Neural cell (in vitro differentiated cells): Measurements from ENCODE around the gene OXT. TPM values are rescaled to one million over a fixed set of nuclear protein-coding genes. Genes with fewer than 3 reads are reported as not detected.
"Not testable (repeated sequence)": the region's sequence is repeated elsewhere in the genome, so short reads cannot be mapped to it uniquely, and the experiment has no call there.

ENCODE experiments used
- H2AFZ ChIP-seq: fragments of 200-600, 300-800 bp; sonication (generic), shearing (Covaris generic); 2 replicates; pipeline ENCODE4 v1.6.0; 2014; ENCODE audit warnings: low read depth, mild to moderate bottlenecking, antibody characterized with exemption, low read length, moderate library complexity
- H3F3A ChIP-seq: fragments of 200-600 bp; shearing (Covaris generic); 2 replicates; pipeline ENCODE4 v1.6.1; 2016; ENCODE audit warnings: mild to moderate bottlenecking, moderate library complexity, mixed read lengths, antibody characterized with exemption, low read length; ENCODE audit not compliant: insufficient read depth, poor library complexity, severe bottlenecking
- H3K27ac ChIP-seq: fragments of 200-600, 300-800 bp; sonication (generic), shearing (Covaris generic); 2 replicates; pipeline ENCODE4 v1.5.1; 2014; ENCODE audit warnings: mild to moderate bottlenecking, low read length, moderate library complexity
- H3K27me3 ChIP-seq: fragments of 300-800, 200-600 bp; sonication (generic), shearing (Covaris generic); 2 replicates; pipeline ENCODE4 v1.6.0; 2014; ENCODE audit warnings: mild to moderate bottlenecking, low read depth, low read length, moderate library complexity; ENCODE audit not compliant: insufficient read depth
- H3K36me3 ChIP-seq: fragments of 300-800, 200-600 bp; sonication (generic), shearing (Covaris generic); 2 replicates; pipeline ENCODE4 v1.5.1; 2014; ENCODE audit warnings: mild to moderate bottlenecking, antibody characterized with exemption, low read length, moderate library complexity; ENCODE audit not compliant: insufficient read depth
- H3K4me2 ChIP-seq: fragments of 300-800, 200-600 bp; sonication (generic), shearing (Covaris generic); 2 replicates; pipeline ENCODE4 v1.6.0; 2014; ENCODE audit warnings: mild to moderate bottlenecking, low read length
- H3K4me3 ChIP-seq: fragments of 300-800, 200-600 bp; sonication (generic), shearing (Covaris generic); 2 replicates; pipeline ENCODE4 v1.5.1; 2014; ENCODE audit warnings: mild to moderate bottlenecking, low read length, moderate library complexity
- H3K79me2 ChIP-seq: fragments of 200-600 bp; shearing (Covaris generic); replicated peaks from 2 replicates; pipeline ENCODE4 v1.6.0; 2014; ENCODE audit warnings: mild to moderate bottlenecking, low read length, moderate library complexity; ENCODE audit not compliant: insufficient read depth
- H3K9ac ChIP-seq: fragments of 300-800, 200-600 bp; sonication (generic), shearing (Covaris generic); 2 replicates; pipeline ENCODE4 v1.6.1; 2016; ENCODE audit warnings: mild to moderate bottlenecking, low read length, mixed read lengths
- H3K9me2 ChIP-seq: fragments of 200-600 bp; shearing (Covaris generic); 2 replicates; pipeline ENCODE4 v1.6.1; 2016; ENCODE audit warnings: mild to moderate bottlenecking, low read length, mixed read lengths; ENCODE audit not compliant: insufficient read depth
- H3K9me3 ChIP-seq: fragments of 200-600, 300-800 bp; sonication (generic), shearing (Covaris generic); 2 replicates; pipeline ENCODE4 v1.6.1; 2016; ENCODE audit warnings: mild to moderate bottlenecking, mixed run types, low read length, moderate library complexity, mixed read lengths
- H4K20me1 ChIP-seq: fragments of 200-600 bp; shearing (Covaris generic); 2 replicates; pipeline ENCODE4 v1.6.1; 2016; ENCODE audit warnings: mild to moderate bottlenecking, mixed run types; ENCODE audit not compliant: insufficient read depth
- CTCF ChIP-seq: fragments of 450-650 bp; IDR thresholded peaks from 2 replicates; pipeline ENCODE4 v1.5.1; 2014; ENCODE audit warnings: antibody characterized with exemption, mild to moderate bottlenecking, moderate library complexity; ENCODE audit not compliant: poor library complexity, severe bottlenecking
- EP300 ChIP-seq: fragments of 450-650 bp; conservative IDR thresholded peaks from 2 replicates; pipeline ENCODE4 v1.6.1; 2014; ENCODE audit warnings: antibody characterized with exemption, mild to moderate bottlenecking, moderate library complexity; ENCODE audit not compliant: poor library complexity, severe bottlenecking
- EZH2 ChIP-seq: fragments of 200-600, 300-800 bp; shearing (Covaris generic), sonication (generic); IDR thresholded peaks from 2 replicates; pipeline ENCODE4 v1.6.1; 2014; ENCODE audit warnings: antibody characterized with exemption, low read length, borderline replicate concordance, mild to moderate bottlenecking; ENCODE audit not compliant: insufficient read depth, poor library complexity, severe bottlenecking
- MXI1 ChIP-seq: fragments of 450-650 bp; conservative IDR thresholded peaks from 2 replicates; pipeline ENCODE4 v1.6.1; 2014; ENCODE audit warnings: antibody characterized with exemption, mild to moderate bottlenecking; ENCODE audit not compliant: poor library complexity, severe bottlenecking
- POLR2AphosphoS5 ChIP-seq: IDR thresholded peaks from 2 replicates; pipeline ENCODE4 v1.6.1; 2012
- RAD21 ChIP-seq: fragments of 450-650 bp; conservative IDR thresholded peaks from 2 replicates; pipeline ENCODE4 v1.6.1; 2014; ENCODE audit warnings: antibody characterized with exemption, mild to moderate bottlenecking, moderate library complexity
- SMC3 ChIP-seq: fragments of 450-650 bp; conservative IDR thresholded peaks from 2 replicates; pipeline ENCODE4 v1.6.1; 2014; ENCODE audit warnings: antibody characterized with exemption, mild to moderate bottlenecking, moderate library complexity; ENCODE audit not compliant: poor library complexity
- TAF1 ChIP-seq: IDR thresholded peaks from 2 replicates; pipeline ENCODE4 v1.6.1; 2012; ENCODE audit warnings: low read depth
- polyA plus RNA-seq: library from polyadenylated mRNA; depleted of rRNA; stranded (reverse); fragments of >200 nt; gene quantifications from 2 replicates; pipeline ENCODE4 v1.2.3, GENCODE V29; 2014
- TF ChIP-seq, protein P1 (sequence below): IDR thresholded peaks from 2 replicates; pipeline ENCODE4 v1.6.1; 2012; ENCODE audit warnings: borderline replicate concordance

Gene OXT
- polyA plus RNA-seq, 1 donor from 2014 or later = not detected

DNA sequence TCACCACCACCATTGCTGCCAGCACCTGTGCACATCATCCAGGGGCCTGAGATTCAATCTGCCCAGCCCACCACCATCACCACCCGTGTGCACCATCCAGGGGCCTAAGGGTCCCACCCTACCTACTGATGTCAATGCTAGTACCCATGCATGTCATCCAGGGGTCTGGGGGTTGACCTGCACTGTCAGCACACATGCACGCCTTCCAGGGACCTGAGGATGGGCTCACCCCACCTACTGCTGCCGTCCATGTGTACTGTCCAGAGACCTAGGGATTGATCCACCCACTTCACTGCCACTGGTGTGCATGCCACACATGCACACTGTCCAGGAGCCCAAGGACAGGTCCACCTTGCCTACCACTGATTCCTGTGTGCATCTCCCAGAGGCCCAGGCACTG lies 11.9 kb upstream of the OXT start:
- Histone ChIP-seq H4K20me1 (no peaks in the 10 kb centered on the region), H3K9ac (no peak overlapping the region), H3K9me3 (no peaks in the 10 kb centered on the region), H2AFZ (no peak overlapping the region), H3K9me2 (no peaks in the 10 kb centered on the region), H3K4me2 (no peak overlapping the region), H3K79me2 (no peaks in the 10 kb centered on the region), H3K36me3 (no peaks in the 10 kb centered on the region), H3F3A (no peaks in the 10 kb centered on the region), H3K4me3 (no peak overlapping the region), H3K27me3 (no peaks in the 10 kb centered on the region), H3K27ac (no peak overlapping the region)
- TF ChIP-seq SMC3 (no peak), TAF1 (no peak), EZH2 (no peak), RAD21 (no peak), EP300 (no peak), CTCF (no peak), POLR2AphosphoS5 (no peak), MXI1 (no peak)
- TF ChIP-seq, protein P1, sequence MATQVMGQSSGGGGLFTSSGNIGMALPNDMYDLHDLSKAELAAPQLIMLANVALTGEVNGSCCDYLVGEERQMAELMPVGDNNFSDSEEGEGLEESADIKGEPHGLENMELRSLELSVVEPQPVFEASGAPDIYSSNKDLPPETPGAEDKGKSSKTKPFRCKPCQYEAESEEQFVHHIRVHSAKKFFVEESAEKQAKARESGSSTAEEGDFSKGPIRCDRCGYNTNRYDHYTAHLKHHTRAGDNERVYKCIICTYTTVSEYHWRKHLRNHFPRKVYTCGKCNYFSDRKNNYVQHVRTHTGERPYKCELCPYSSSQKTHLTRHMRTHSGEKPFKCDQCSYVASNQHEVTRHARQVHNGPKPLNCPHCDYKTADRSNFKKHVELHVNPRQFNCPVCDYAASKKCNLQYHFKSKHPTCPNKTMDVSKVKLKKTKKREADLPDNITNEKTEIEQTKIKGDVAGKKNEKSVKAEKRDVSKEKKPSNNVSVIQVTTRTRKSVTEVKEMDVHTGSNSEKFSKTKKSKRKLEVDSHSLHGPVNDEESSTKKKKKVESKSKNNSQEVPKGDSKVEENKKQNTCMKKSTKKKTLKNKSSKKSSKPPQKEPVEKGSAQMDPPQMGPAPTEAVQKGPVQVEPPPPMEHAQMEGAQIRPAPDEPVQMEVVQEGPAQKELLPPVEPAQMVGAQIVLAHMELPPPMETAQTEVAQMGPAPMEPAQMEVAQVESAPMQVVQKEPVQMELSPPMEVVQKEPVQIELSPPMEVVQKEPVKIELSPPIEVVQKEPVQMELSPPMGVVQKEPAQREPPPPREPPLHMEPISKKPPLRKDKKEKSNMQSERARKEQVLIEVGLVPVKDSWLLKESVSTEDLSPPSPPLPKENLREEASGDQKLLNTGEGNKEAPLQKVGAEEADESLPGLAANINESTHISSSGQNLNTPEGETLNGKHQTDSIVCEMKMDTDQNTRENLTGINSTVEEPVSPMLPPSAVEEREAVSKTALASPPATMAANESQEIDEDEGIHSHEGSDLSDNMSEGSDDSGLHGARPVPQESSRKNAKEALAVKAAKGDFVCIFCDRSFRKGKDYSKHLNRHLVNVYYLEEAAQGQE = no peak

DNA sequence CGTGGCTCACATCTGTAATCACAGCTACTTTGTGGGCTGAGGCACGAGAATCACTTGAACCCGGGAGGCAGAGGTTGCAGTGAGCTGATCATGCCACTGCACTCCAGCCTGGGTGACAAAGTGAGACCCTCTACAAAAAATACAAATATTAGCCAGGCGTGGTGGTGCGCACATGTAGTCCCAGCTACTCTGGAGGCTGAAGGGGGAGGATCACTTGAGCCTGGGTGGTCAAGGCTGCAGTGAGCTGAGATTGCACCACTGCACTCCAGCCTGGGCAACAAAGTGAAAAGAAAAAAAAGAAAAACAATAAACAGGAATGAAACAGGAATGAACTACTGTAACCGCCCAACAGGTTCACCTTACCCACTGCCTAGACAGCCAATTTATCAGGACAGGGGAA lies 7.3 kb upstream of the OXT start:
- H3K9me2 ChIP-seq, H3F3A ChIP-seq, H3K4me2 ChIP-seq, H3K27me3 ChIP-seq, H3K9me3 ChIP-seq, H3K79me2 ChIP-seq, H3K9ac ChIP-seq, H3K36me3 ChIP-seq, H3K4me3 ChIP-seq, H3K27ac ChIP-seq, H4K20me1 ChIP-seq, H2AFZ ChIP-seq: not testable (repeated sequence)
